SK-N-DZ (cell line): ENCODE measurements around the gene SP5.
"Not testable (repeated sequence)": the region's sequence is repeated elsewhere in the genome, so short reads cannot be mapped to it uniquely, and the experiment has no call there.

ENCODE experiments used
- DNase-seq: peaks from one replicate; pipeline ENCODE4 v3.0.0-alpha.2; 2015; ENCODE audit warnings: low spot score

SP5 gene

DNA sequence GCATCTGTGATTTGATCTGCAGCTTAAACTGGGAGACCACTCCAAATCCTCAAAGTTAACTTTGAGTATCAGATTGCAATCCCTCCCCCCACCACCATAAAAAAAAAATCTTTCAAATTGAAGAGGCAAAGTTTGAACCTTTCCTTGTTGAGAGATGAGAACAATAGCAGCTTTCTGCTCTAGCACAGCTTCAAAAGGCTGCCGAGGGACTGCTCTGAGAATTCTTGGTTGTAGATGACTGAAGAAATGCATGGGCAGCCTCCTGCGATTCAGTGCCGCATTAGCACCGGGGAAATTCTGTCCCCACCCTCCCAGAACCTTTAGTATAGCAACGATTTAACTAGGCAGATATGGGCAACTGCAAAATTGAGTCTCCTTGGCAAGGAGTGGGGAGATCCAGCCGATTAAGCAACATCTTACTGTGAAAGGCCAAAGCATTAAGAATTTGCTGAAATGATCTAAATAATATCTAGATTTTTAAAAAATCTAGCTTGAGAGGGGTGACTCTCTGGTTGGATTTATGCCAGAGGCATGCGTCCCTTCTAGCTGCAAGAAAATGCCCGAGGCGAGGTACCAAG lies 3.9 kb upstream of the SP5 start:
- no peak for DNase-seq

GRCh38 chr2:170711774-170712652 lies 3.1 kb upstream of the SP5 start:
- no peak for DNase-seq

- DNase-seq = no peak
Observed at GRCh38 chr2:170712653-170713542, 2.2 kb upstream of the SP5 start.

GRCh38 chr2:170713543-170714380 lies 1.4 kb upstream of the SP5 start:
- DNase-seq = no peak

- DNase-seq = no peak
Observed at GRCh38 chr2:170714381-170715061, 616 bp upstream of the SP5 start.

DNA sequence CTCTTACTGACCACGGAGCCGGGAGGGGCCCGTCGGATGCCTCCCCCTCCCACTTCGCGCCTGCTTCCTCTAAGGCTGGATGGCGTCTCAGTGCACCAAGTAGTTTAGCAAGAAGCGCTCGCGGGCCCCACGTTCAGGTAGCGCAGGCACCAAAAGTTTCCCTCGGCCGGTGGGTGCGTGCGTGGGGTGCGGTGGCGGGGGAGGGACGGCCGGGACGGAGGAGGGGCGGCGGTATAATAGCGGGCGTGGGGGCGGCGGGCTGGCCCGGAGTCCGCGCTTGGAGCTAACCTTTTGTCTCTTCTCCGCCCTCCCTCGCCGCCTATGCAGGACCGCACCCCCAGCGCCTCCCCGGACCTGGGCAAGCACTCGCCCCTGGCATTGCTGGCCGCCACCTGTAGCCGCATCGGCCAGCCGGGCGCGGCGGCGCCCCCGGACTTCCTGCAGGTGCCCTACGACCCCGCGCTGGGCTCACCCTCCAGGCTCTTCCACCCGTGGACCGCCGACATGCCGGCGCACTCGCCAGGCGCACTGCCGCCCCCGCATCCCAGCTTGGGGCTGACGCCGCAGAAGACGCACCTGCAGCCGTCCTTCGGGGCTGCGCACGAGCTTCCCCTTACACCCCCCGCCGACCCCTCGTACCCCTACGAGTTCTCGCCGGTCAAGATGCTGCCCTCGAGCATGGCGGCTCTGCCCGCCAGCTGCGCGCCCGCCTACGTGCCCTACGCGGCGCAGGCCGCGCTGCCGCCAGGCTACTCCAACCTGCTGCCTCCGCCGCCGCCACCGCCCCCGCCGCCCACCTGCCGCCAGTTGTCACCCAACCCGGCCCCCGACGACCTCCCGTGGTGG lies 1.0 kb downstream of the SP5 start:
- DNase-seq = no peak

DNA sequence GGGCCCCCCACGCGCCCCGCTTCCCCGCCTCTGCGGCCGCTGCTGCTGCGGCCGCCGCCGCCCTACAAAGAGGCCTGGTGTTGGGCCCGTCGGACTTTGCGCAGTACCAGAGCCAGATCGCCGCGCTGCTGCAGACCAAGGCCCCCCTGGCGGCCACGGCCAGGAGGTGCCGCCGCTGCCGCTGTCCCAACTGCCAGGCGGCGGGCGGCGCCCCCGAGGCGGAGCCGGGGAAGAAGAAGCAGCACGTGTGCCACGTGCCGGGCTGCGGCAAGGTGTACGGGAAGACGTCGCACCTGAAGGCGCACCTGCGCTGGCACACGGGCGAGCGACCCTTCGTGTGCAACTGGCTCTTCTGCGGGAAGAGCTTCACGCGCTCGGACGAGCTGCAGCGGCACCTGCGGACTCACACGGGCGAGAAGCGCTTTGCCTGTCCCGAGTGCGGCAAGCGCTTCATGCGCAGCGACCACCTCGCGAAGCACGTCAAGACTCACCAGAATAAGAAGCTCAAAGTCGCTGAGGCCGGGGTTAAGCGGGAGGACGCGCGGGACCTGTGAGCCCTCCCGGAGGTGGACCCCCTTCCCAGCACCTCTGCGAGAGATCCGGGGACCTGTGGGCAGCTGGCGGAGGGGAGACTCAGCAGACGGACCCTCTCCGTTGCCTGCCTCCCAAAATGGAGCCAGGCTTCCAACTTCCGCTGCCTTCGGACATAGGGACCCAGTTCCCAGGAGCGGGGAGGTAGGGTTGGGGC lies 1.9 kb downstream of the SP5 start:
- no peak for DNase-seq

- DNase-seq = no peak
Observed at GRCh38 chr2:170717599-170717963, 2.4 kb downstream of the SP5 start.

DNA sequence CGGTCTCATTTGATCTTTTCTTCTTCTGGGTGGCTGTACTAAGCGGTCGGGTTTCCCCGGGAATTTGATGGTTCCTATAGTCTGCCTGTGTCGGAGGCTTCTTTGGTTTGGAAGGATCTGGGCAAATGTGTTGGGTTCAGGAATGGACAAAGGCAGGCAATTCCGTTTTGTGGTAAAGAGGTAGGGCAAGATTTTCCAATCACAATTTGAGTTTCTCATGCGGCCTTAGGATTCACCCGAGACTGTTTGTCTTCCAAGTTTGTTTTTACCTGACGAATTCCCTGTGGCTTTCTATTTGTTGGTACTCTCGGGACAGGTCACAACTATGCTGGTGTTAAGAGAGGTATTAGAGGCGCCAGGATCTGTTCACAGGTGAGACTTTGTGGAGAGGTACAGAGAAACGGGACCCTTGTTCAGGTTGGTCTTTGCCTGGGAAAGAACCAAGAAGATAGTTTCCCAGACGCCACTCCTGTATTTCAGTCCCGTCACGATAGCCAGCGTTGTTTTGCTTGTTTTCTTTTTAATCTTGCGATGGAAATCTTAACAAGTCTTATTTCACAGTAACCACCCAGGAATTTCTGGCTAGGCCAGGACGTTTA lies 3.0 kb downstream of the SP5 start:
- no peak for DNase-seq

DNA sequence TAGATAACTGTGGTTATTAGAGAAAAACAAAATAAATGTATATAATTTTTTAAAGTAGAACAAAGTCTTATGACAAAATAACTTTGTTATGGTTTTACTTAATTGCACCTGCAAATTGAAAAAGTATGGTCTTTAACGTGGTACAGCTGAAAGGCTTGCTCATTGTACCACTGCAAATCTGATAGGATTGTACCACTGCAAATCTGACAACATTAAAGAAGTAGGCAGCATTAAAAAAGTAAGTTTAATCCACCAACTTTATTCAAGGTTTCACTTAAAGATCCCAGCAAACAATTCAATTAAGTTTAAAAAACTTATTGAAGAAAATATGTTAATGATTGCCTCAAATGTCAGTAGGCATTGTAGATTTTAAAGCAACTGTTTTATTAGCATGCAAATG lies 4.7 kb downstream of the SP5 start:
- DNase-seq = no peak

DNA sequence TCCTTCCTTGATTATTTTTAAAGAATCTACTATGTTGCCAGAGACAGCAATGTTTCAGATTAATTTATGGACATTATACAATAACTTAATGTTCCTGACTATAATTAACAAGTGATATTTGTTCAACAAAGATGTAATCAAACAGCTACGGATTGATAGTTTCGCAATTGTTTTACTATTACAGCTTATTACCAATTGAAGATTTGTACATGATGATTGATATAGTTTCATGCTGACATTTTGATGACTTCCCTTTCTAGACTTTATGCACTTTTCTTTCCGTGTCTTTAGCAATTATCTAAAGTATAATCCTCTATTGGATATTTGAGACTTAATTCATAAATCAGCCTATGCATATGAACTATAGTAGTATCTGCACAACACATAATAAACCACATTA lies 6.5 kb downstream of the SP5 start:
- DNase-seq = no peak

- no peak for DNase-seq
Observed at GRCh38 chr2:170722301-170722700, 7.2 kb downstream of the SP5 start.

DNA sequence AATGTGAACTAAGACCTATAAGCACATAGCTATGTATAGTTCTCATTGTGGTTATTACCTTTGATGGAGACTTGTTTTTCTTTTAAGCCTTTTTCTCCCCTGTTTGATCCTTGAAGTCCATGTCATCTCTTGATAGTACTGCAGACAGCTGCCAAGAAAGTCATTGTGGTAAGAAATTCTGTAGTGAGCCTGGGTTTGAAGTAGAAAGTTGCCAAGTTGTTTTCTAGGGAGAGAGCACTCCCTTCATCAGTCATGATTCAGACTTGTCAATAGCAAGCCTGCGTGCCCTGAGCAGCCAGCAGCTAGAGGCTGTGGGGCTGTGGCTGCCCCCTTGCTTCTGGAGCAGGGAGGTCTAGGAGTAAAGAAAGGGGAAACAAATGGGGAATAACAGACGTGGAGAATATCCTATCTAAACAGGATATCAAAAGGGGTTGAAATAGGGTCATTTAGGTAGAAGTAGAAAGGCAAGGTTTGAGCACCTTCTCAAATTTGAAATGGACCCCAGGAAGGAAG lies 8.4 kb downstream of the SP5 start:
- DNase-seq = no peak

- no peak for DNase-seq
Observed at GRCh38 chr2:170733798-170734600, 18.9 kb downstream of the SP5 start.

DNA sequence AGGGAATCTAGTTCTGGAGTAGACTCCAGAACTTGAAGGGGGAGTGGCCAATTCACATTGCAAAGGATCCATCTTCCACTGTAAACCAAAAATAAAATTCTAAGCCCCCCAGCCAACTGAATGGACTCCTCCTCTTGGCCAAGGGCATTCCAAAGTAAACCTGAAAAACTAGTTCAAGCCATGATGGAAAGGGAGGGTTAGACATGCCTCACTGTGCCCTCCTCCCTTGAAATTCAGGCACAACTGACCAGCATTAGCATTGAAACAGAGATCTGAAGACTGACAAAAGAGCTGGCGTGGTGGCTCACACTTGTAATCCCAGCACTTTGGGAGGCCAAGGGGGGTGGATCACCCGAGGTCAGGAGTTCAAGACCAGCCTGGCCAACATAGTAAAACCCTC lies 19.5 kb downstream of the SP5 start:
- not testable (repeated sequence) for DNase-seq

DNA sequence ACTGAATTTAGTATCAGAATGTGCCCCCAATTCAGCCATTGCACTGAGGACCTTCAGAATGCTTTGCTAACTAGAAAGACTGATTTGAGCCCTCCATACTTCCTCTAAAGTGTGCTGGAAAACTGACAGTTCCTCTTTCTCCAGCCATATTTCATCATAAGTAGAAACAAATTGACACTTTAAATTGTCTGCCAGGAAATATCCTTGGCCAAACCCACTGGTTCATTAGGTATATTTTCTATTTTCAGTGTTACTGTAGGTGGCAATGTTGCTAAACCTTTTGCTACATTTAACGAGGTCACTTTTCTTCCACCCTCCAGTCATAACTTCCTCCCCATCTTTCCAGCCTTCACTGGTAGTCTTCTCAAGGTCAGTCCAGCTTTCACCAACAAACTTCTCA lies 21.5 kb downstream of the SP5 start:
- no peak for DNase-seq

DNA sequence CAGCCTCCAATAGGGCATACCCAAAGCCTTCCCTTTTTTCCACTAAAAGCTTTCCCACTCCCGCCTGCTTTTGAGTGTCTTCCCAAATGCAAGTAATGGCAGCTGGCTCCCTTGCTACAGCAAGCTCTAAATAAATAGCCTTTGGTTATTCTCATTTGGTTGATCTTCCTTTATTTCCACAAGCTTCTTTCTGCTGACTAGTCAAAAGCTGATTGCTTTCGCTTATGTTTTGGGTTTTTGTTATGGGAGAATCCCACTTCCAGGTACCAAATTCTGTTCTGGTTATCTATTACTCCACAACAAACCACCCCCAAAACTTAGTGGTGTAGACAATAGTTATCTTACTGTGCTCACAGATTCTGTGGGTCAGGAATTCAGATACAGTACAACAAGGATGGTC lies 22.3 kb downstream of the SP5 start:
- no peak for DNase-seq

DNA sequence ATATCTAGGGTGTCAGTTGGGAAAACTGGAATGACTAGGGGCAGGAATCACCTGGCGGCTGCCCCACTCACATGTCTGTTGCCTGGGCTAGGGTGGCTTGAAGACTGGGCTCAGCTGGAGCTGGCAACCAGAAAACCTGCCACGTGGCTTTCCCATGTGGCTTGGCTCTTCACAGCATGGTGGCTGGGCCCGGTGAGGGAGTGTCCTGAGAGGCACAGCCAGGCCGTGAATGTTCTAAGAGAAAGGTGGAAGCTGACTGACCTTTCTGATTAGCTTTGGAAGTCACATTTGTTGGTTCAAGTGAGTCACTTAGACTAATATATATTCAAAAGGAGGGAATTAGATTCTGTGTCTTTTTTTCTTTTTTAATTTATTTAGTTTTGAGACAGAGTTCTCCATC lies 22.7 kb downstream of the SP5 start:
- DNase-seq = no peak
